NCI-H524 (cell line): ENCODE data around the gene RABL3.
"Not testable (repeated sequence)": the region's sequence is repeated elsewhere in the genome, so short reads cannot be mapped to it uniquely, and the experiment has no call there.

Source experiments
- DNase-seq, 2 experiments: peaks; one replicate each; lab custom pipeline; 2025; lab: John Stamatoyannopoulos, UW

Gene RABL3

DNA sequence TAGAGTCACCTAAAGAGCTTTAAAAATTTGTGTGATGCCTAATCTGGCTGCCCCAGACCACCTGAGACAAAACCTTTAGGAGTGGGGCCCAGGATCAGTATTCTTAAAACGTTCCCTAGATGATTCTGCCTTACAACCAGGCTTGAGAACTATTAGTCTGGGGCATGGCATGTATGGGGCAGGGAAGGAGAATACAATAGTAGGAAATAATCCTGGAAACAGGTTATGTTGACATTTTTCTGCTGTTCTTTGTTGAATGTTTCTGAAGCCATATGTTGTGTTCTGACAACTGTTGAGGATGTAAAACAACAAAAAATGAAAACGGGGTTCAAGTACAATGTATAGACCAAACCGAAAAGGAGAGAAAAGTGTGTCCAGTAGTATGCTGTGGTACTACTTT lies 3.1 kb upstream of the RABL3 start:
- DNase-seq: no peak

DNA sequence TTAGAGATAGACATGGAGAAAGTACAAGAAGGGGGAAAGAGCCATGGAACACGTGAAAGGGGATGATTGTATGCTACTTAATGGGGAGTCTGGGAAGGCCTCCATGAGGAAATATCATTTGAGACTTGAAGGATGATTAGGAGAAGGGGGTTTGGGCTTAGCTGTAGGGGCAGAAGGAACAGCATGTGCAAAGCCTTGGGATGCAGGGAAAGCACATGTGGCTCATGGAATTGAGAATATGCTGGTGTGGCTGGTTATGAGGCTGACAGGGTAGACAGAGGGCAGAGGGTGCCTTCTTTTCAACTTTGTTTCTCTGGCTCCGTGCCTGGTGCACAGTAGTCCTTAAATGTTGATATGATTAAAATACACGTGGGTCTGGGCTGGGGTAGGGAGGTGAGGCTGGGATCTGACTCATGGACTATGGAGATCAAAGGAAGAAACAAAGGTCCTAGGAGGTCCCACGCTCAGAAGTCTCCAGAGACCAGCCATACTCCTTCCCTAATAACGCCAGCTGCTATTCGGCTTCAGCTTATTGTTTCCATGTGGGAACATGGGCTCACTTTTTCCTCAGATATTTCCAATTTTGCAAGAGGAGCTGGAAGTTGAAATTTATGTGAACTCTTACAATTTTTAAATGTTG lies 1.4 kb upstream of the RABL3 start:
- no peak for DNase-seq

- DNase-seq: peak; percentile 56 to 61
Measured at GRCh38 chr3:120742849-120743365, 591 bp upstream of the RABL3 start.

DNA sequence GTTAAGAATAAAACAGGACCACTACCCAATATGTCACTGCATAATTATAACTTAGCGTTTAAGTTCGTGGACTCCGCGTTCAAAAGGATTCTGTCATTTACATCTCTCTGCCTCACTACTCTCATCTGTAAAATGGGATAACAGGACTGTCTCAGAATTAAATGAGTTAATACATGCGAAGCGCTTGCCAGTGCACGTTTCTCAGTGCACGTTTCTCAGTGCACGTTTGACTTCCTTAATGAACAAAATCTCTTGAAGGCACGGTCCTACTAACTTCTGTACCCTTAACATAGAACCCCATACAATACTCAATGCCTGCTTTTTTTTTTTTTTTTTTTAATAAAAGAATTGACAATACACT lies 499 bp downstream of the RABL3 start:
- DNase-seq: peak; percentile 63 to 65

- DNase-seq: no peak
Measured at GRCh38 chr3:120741320-120741719, 996 bp downstream of the RABL3 start.

- not testable (repeated sequence) for DNase-seq
Measured at GRCh38 chr3:120738006-120738405, 4.3 kb downstream of the RABL3 start.

DNA sequence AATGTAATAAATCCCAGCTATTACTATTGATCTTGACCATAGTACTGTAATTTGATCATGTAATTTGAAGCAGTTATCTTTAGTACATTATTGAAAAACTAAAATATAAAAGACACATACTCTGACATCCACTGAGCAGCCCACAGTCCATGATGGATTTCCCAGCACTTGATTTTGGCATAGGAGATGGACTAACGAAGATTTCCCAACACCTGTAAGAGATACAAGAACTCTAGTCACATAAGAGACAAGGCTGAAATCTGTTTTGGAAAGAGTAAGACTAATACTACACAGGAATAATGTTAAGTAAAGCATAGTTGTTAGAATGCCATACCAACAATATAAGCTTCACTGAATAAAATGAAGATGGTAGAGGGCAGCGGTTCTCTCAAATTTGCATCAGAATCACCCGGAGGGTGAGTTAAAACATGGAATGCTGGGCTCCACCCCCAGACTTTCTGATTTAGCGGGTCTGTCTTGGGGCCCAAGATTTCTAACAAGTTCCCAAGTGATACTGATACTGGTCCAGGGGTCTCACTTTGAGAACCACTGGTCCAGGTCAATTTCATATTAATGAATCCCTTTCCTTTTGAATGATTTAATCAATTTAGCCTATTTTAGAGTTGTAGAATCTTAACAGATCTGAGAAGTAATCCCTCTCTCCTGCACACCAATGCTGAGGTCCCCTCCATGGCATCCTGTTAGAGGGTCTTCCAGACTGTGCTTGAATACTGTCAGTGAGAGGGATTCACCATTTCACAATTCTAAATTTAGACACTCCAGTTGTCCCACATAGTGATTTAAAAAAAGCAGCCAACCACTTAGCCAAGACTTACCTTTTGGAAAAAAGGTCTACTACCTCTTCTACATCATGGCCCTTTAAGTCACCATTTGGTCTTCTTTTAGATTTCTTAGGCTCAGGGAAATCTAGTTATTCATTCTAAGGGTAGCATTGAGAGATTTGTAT lies 11.5 kb downstream of the RABL3 start:
- DNase-seq: no peak

DNA sequence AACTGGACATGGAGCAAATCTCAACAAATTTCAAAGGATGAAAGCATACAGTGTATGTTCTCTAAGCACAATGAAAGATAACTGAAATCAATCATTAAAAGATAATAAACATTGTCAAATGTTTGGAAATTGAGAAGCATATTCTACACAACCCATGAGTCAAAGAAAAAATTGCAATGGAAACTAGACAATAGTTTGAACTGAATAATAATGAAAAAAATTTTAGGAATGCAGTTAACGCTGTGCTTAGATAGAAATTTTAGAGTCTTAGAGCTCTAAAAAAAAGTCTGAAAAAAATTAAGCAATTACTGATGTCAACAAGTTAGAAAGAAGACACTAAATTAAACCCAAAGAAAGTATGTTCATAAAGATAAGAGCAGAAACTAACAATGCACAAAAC lies 15.5 kb downstream of the RABL3 start:
- no peak for DNase-seq

- DNase-seq: not testable (repeated sequence)
Measured at GRCh38 chr3:120719167-120719834, 23.0 kb downstream of the RABL3 start.

DNA sequence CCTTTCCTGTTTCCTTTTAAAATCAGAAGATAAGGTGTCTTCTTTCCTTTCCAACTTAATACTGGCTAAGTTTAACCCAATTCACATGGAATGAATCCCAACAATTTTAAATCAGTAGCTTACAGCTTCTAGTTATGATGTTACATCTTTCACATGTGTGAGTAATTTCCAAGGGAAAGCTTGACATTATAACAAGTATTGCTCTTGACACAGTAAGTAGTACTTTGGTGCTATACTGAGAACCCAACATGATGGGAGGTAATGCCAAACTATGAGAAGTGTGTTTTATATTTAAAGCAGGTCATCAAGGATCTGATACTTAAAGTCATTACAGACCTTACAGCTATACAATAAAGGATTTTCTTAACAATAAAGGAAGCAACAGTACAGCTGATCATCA lies 29.1 kb downstream of the RABL3 start:
- DNase-seq: no peak

GRCh38 chr3:120710369-120710768 lies 31.9 kb downstream of the RABL3 start:
- peak in 1 of 2 experiments; percentile 50 for DNase-seq

DNA sequence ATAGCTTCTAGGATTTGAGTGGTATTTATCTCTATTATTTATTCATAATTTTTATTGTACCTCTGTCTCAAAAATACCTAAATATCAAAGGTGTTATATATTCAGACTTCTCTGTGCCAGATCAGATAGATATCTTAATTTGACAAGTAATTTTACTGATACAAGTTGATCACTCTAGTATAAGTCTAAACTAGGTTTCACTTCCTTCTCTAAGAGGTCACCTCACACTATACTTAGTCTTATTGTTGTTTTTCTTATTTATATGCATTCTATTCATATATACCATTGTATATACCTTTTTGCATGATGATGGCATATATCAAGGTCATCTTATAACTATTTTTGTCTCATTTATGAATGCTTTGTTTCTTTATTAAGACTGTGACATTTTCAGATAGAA lies 33.9 kb downstream of the RABL3 start:
- DNase-seq: no peak

DNA sequence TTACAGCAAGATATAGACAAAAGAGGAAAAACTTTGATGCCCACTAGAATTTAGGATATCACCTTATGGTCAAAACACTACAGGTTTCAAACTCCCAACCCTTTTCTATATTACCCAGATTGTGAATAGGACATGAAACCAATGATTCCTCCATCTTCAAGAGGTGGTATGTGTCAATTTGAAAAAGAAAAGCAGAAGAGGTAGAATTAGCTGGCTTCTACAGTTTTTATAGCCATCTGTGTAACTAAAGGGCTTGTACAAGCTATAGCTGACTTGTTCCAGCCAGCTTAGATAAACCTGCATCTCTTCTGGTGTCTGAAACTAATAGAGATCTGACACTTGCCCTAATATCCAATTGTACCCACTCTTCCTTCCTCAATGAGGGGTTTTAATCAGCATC lies 35.4 kb downstream of the RABL3 start:
- no peak for DNase-seq

GRCh38 chr3:120705884-120706582 lies 36.3 kb downstream of the RABL3 start:
- no peak for DNase-seq

- DNase-seq: no peak
Measured at GRCh38 chr3:120699333-120699732, 43.0 kb downstream of the RABL3 start.

DNA sequence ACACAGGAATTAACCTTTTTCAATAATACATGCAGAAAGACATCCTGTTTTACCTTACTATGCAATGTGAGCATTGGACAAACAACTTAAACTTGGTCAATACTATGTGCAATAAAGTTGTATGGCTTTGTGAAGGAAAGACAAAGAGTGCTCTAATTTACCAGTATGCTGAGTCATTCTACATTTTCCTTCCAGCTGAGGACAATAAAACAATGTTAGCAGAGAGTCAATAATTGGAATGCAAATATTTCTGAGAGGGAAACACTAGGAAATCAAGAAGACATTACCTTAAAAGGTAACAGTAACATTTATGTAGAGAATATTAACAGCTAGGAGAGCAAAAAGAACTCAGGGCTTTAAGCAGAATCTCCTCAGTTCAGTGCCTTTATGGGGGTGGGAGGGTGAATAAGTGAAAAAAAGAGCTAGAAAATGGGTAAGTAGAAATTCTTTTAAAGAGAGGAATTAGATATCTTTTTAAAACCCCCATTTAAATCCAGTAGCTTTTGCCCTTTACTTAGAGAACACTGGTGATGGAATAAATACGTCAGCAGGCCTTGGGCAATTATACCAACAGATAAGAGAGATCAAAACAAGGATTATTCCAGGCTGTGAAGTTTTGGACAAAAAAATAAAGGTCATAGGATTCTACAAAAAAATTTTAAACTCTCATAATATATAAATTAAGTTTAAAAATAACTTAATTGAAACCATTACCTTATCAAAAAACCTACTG lies 48.7 kb downstream of the RABL3 start:
- no peak for DNase-seq

- DNase-seq: no peak
Measured at GRCh38 chr3:120689395-120689794, 52.9 kb downstream of the RABL3 start.

GRCh38 chr3:120688121-120688520 lies 54.2 kb downstream of the RABL3 start:
- DNase-seq: no peak

- no peak for DNase-seq
Measured at GRCh38 chr3:120685411-120685810, 56.9 kb downstream of the RABL3 start.

- DNase-seq: no peak
Measured at GRCh38 chr3:120684896-120685295, 57.4 kb downstream of the RABL3 start.

- DNase-seq: peak in 1 of 2 experiments; percentile 49
Measured at GRCh38 chr3:120683671-120684301, 58.5 kb downstream of the RABL3 start.
